SK-N-SH (cell line): Measurements from ENCODE around the gene STKLD1. TPM values are rescaled to one million over a fixed set of nuclear protein-coding genes. Genes with fewer than 3 reads are reported as not detected.

Experiments
- CTCF ChIA-PET: fragments of 300-600, 350-600 bp; formaldehyde crosslinking; extraction: SDS; loops from one replicate; lab custom pipeline; 2021; lab: Yijun Ruan, JAX
- POLR2A ChIA-PET: fragments of 350-600 bp; sonication (Branson Sonifier 250); formaldehyde crosslinking; extraction: SDS; loops from one replicate; lab custom pipeline; 2020; ENCODE audit warnings: antibody characterized with exemption, inconsistent platforms; lab: Yijun Ruan, JAX
- DNase-seq: peaks from one replicate; pipeline ENCODE4 v3.0.0; 2012
- H2AFZ ChIP-seq: fragments of 200-600 bp; sonication (generic); 2 replicates; pipeline ENCODE4 v1.8.1; 2016; ENCODE audit warnings: antibody characterized with exemption, mild to moderate bottlenecking, low read depth
- H3F3A ChIP-seq: fragments of 200-600 bp; sonication (generic); replicated peaks from 2 replicates; pipeline ENCODE3; 2016; ENCODE audit warnings: antibody characterized with exemption, mild to moderate bottlenecking; ENCODE audit not compliant: insufficient read depth
- H3K27ac ChIP-seq, 2 experiments: fragments of 200-500 bp in 1 of 2; fragments of 200-600 bp in 1 of 2; sonication (Bioruptor generic) in 1 of 2; sonication (generic), shearing (Covaris generic) in 1 of 2; 2 replicates each; pipeline versions ENCODE4 v1.5.1 to v1.6.1; 2014 to 2016; ENCODE audit warnings: low read depth in 2 of 2, inconsistent platforms in 1 of 2, low read length in 1 of 2, mild to moderate bottlenecking in 1 of 2, mixed read lengths in 1 of 2
- H3K27me3 ChIP-seq: fragments of 200-600 bp; sonication (generic), shearing (Covaris generic); 2 replicates; pipeline ENCODE4 v1.6.1; 2016; ENCODE audit warnings: mixed run types; ENCODE audit not compliant: insufficient read depth
- H3K36me3 ChIP-seq, 2 experiments: fragments of 200-500 bp in 1 of 2; fragments of 200-600 bp in 1 of 2; sonication (Bioruptor generic) in 1 of 2; sonication (generic) in 1 of 2; replicated peaks in 1 of 2; 2 replicates each; pipeline versions ENCODE3 to v1.5.1; 2014 to 2016; ENCODE audit warnings: low read length in 1 of 2, mild to moderate bottlenecking in 1 of 2; ENCODE audit not compliant: insufficient read depth in 2 of 2, control insufficient read depth in 1 of 2
- H3K4me1 ChIP-seq, 2 experiments: fragments of 200-500 bp in 1 of 2; fragments of 200-600 bp in 1 of 2; sonication (Bioruptor generic) in 1 of 2; sonication (generic), shearing (Covaris generic) in 1 of 2; 2 replicates each; pipeline versions ENCODE4 v1.5.1 to v1.6.1; 2014 to 2016; ENCODE audit warnings: low read depth in 1 of 2, low read length in 1 of 2, mixed run types in 1 of 2; ENCODE audit not compliant: insufficient read depth in 2 of 2, control insufficient read depth in 1 of 2
- H3K4me2 ChIP-seq: fragments of 200-600 bp; sonication (generic), shearing (Covaris generic); 2 replicates; pipeline ENCODE4 v1.6.1; 2017; ENCODE audit warnings: mixed run types
- H3K4me3 ChIP-seq, 2 experiments: fragments of 200-500 bp in 1 of 2; fragments of 200-600 bp in 1 of 2; sonication (Bioruptor generic) in 1 of 2; sonication (generic), shearing (Covaris generic) in 1 of 2; 2 replicates each; pipeline versions ENCODE4 v1.5.1 to v1.8.1; 2014 to 2016; ENCODE audit warnings: low read depth in 2 of 2, inconsistent platforms in 1 of 2, low read length in 1 of 2, mild to moderate bottlenecking in 1 of 2, mixed read lengths in 1 of 2, moderate library complexity in 1 of 2
- H3K79me2 ChIP-seq: fragments of 200-600 bp; sonication (generic); 2 replicates; pipeline ENCODE4 v1.8.1; 2017; ENCODE audit warnings: mild to moderate bottlenecking; ENCODE audit not compliant: insufficient read depth
- H3K9ac ChIP-seq: fragments of 200-600 bp; sonication (generic); 2 replicates; pipeline ENCODE4 v1.6.1; 2017; ENCODE audit warnings: mixed run types
- H3K9me2 ChIP-seq: fragments of 200-600 bp; sonication (generic); 2 replicates; pipeline ENCODE4 v1.6.1; 2017; ENCODE audit warnings: mixed run types
- H3K9me3 ChIP-seq: fragments of 200-600 bp; sonication (generic); 2 replicates; pipeline ENCODE4 v1.6.1; 2017; ENCODE audit warnings: mixed run types, mild to moderate bottlenecking, moderate library complexity
- H4K20me1 ChIP-seq: fragments of 200-600 bp; sonication (generic); 2 replicates; pipeline ENCODE4 v1.6.1; 2017; ENCODE audit warnings: mild to moderate bottlenecking, mixed run types; ENCODE audit not compliant: insufficient read depth
- EZH2phosphoT487 ChIP-seq: fragments of 200-600 bp; sonication (generic); IDR thresholded peaks from 2 replicates; pipeline ENCODE4 v1.6.1; 2017; ENCODE audit warnings: low read depth, mixed run types, mild to moderate bottlenecking, antibody characterized with exemption, moderate library complexity, borderline replicate concordance
- FOXJ3 ChIP-seq: sonication (generic); formaldehyde crosslinking; IDR thresholded peaks from 2 replicates; pipeline ENCODE4 v1.5.1; 2020; ENCODE audit warnings: mild to moderate bottlenecking, missing genetic modification reagents
- FOXM1 ChIP-seq: IDR thresholded peaks from 2 replicates; pipeline ENCODE4 v1.4.0; 2012; ENCODE audit warnings: low read depth, mild to moderate bottlenecking
- GABPA ChIP-seq: IDR thresholded peaks from 2 replicates; pipeline ENCODE4 v1.4.0; 2012; ENCODE audit warnings: low read depth, mild to moderate bottlenecking
- GATA2 ChIP-seq: sonication (generic); formaldehyde crosslinking; IDR thresholded peaks from 2 replicates; pipeline ENCODE4 v1.5.0; 2020; ENCODE audit warnings: mild to moderate bottlenecking, missing genetic modification reagents
- JUND ChIP-seq: IDR thresholded peaks from 2 replicates; pipeline ENCODE4 v1.4.0; 2012
- MEF2A ChIP-seq: IDR thresholded peaks from 2 replicates; pipeline ENCODE4 v1.4.0; 2012; ENCODE audit warnings: low read depth, borderline replicate concordance
- PBX3 ChIP-seq: IDR thresholded peaks from 2 replicates; pipeline ENCODE4; 2012
- POLR2AphosphoS5 ChIP-seq: IDR thresholded peaks from 2 replicates; pipeline ENCODE4 v1.6.1; 2012; ENCODE audit warnings: low read depth, low read length
- RAD21 ChIP-seq: IDR thresholded peaks from 2 replicates; pipeline ENCODE4 v1.6.1; 2012; ENCODE audit warnings: mild to moderate bottlenecking, low read length
- REST ChIP-seq: IDR thresholded peaks from 2 replicates; pipeline ENCODE4 v1.6.1; 2012; ENCODE audit warnings: mild to moderate bottlenecking, low read depth, low read length, moderate library complexity
- RFX5 ChIP-seq: IDR thresholded peaks from 2 replicates; pipeline ENCODE4 v1.6.1; 2012; ENCODE audit warnings: mild to moderate bottlenecking, improper control_type of control experiment, low read length
- RXRA ChIP-seq: IDR thresholded peaks from 2 replicates; pipeline ENCODE4 v1.4.0; 2012; ENCODE audit warnings: low read depth, mild to moderate bottlenecking, borderline replicate concordance
- SIN3A ChIP-seq: IDR thresholded peaks from 2 replicates; pipeline ENCODE4 v1.6.1; 2012; ENCODE audit warnings: low read depth, mild to moderate bottlenecking, low read length, moderate library complexity, borderline replicate concordance
- TAF1 ChIP-seq: IDR thresholded peaks from 2 replicates; pipeline ENCODE4 v1.6.1; 2012; ENCODE audit warnings: low read depth, mild to moderate bottlenecking, low read length, moderate library complexity, borderline replicate concordance
- TCF12 ChIP-seq: IDR thresholded peaks from 2 replicates; pipeline ENCODE4 v1.4.0; 2012
- USF1 ChIP-seq: IDR thresholded peaks from 2 replicates; pipeline ENCODE4 v1.4.0; 2012; ENCODE audit warnings: low read depth, borderline replicate concordance
- USF2 ChIP-seq: fragments of 150-350 bp; IDR thresholded peaks from 2 replicates; pipeline ENCODE4 v1.6.1; 2017; ENCODE audit warnings: antibody characterized with exemption, low read length, low read depth, borderline replicate concordance
- WGBS: methylation state at CpG from one replicate; pipeline ENCODE4 v1.1.6; 2017; ENCODE audit warnings: low lambda C conversion rate; 5-methylcytosine and 5-hydroxymethylcytosine counted together
- polyA plus RNA-seq, 3 experiments: library from polyadenylated mRNA; depleted of rRNA; stranded (reverse); fragments of >200 nt; gene quantifications; 2 replicates each; pipeline ENCODE4 v1.2.3, GENCODE V29; 2012

STKLD1 gene
- polyA plus RNA-seq, 1 of the 3 experiments (the other 2 are of a cell fraction): 2.3 TPM

- Histone ChIP-seq H4K20me1 (peaks cover 28% of the 10 kb centered on the region), H3K79me2 (peaks cover 55% of the 10 kb centered on the region), H3K4me1 (peaks cover 16 to 41% of the 10 kb centered on the region in 2 experiments; a peak in 3 of 4 replicates), H3K9ac (no peak overlapping the region), H3K36me3 (peaks cover 25 to 57% of the 10 kb centered on the region in 2 experiments), H2AFZ (no peak overlapping the region), H3K27ac (no peak overlapping the region), H3K4me2 (peak overlapping the region; percentile 93), H3K4me3 (no peak overlapping the region; a peak in 1 of 4 replicates), H3K9me2 (no peaks in the 10 kb centered on the region), H3K9me3 (no peaks in the 10 kb centered on the region), H3K27me3 (no peaks in the 10 kb centered on the region), H3F3A (peaks cover 41% of the 10 kb centered on the region)
- TF ChIP-seq RAD21 (no peak), RFX5 (no peak), FOXJ3 (CRISPR knock-in tag) (no peak), REST (no peak), FOXM1 (no peak), USF1 (no peak)
- ChIA-PET CTCF (interaction anchor here (1.2 to 1.7 kb wide), 2 partner anchors 9 to 25 kb away, joined by 3 to 5 read pairs; no protein-coding TSS in a partner anchor), POLR2A (interaction anchor here (0.6 to 1.0 kb wide), 2 partner anchors 9 to 21 kb away, joined by 3 to 4 read pairs; no protein-coding TSS in a partner anchor)
- WGBS: 92% methylated on average over 5 of the region's 7 CpGs
- no peak for DNase-seq
Measured at GRCh38 chr9:133354766-133355165, 21.4 kb upstream of the STKLD1 start.

- H4K20me1 ChIP-seq: peaks cover 20% of the 10 kb centered on the region
- 0% methylated on average over 21 of the region's 31 CpGs for WGBS
- TF ChIP-seq EZH2phosphoT487 (no peak), MEF2A (no peak), PBX3 (no peak), RXRA (no peak), POLR2AphosphoS5 (no peak), TAF1 (no peak), GATA2 (CRISPR knock-in tag) (no peak), TCF12 (no peak), JUND (no peak), GABPA (no peak), SIN3A (no peak), USF2 (no peak)
Measured at GRCh38 chr9:133355881-133356357, 20.2 kb upstream of the STKLD1 start.

More at GRCh38 chr9:133355881-133356357, 20.2 kb upstream of the STKLD1 start:
- Histone ChIP-seq H3K4me3 (peak overlapping the region; percentile 86 to 90), H3K27ac (peak overlapping the region; percentile 34 to 68; a peak in 3 of 4 replicates), H3K4me1 (peaks cover 13 to 33% of the 10 kb centered on the region in 2 experiments; a peak in 2 of 4 replicates), H3K27me3 (no peaks in the 10 kb centered on the region), H3K4me2 (peak overlapping the region; percentile 93), H2AFZ (no peak overlapping the region), H3K36me3 (peaks cover 14 to 57% of the 10 kb centered on the region in 2 experiments), H3F3A (peaks cover 30% of the 10 kb centered on the region), H3K79me2 (peaks cover 45% of the 10 kb centered on the region), H3K9ac (peak overlapping the region; percentile 79), H3K9me3 (no peaks in the 10 kb centered on the region), H3K9me2 (no peaks in the 10 kb centered on the region)
- no peak for DNase-seq
- POLR2A ChIA-PET: interaction anchor here (1.1 kb wide), 1 partner anchor 19 kb away, joined by 3 read pairs; no protein-coding TSS in a partner anchor
- CTCF ChIA-PET: interaction anchor here (0.9 to 1.9 kb wide), 8 partner anchors 8 to 175 kb away, joined by 3 to 7 read pairs (median 4); partner anchors contain the start of genes MED22, RPL7A and SLC2A6
